WTC11 (cell line): ENCODE measurements around the gene STPG3. TPM values are rescaled to one million over a fixed set of nuclear protein-coding genes. Genes with fewer than 3 reads are reported as not detected.

Source experiments
- ATAC-seq: fragments of 200-7000 bp; cut with Tn5 transposase; 2 replicates; pipeline ENCODE4 v1.10.0; 2021; ENCODE audit warnings: mild to moderate bottlenecking, moderate library complexity
- CTCF ChIA-PET: fragments of 300-600 bp; sonication (Branson Sonifier 250); formaldehyde crosslinking; loops from one replicate; lab custom pipeline; 2021; ENCODE audit warnings: antibody characterized with exemption; lab: Charles Lee
- POLR2A ChIA-PET: fragments of 350-600 bp; sonication (Branson Sonifier 250); formaldehyde crosslinking; loops from one replicate; lab custom pipeline; 2021; ENCODE audit warnings: antibody characterized with exemption; lab: Charles Lee
- DNase-seq: peaks from one replicate; pipeline ENCODE4 v3.0.0; 2021; ENCODE audit warnings: low spot score
- H3K27ac Mint-ChIP-seq: 2 replicates; pipeline ENCODE4 v1.8.0; 2021; ENCODE audit warnings: mixed read lengths
- H3K27me3 Mint-ChIP-seq: 2 replicates; pipeline ENCODE4 v1.8.0; 2021; ENCODE audit warnings: low read depth, mild to moderate bottlenecking, moderate library complexity, mixed read lengths
- H3K36me3 Mint-ChIP-seq: 2 replicates; pipeline ENCODE4 v1.8.0; 2021; ENCODE audit warnings: mixed read lengths
- H3K4me1 Mint-ChIP-seq: 2 replicates; pipeline ENCODE4 v1.8.0; 2022; ENCODE audit warnings: mixed read lengths
- H3K4me3 Mint-ChIP-seq: 2 replicates; pipeline ENCODE4 v1.8.0; 2021; ENCODE audit warnings: mild to moderate bottlenecking, moderate library complexity, mixed read lengths
- H3K9me3 Mint-ChIP-seq: 2 replicates; pipeline ENCODE4 v1.8.0; 2021; ENCODE audit warnings: mixed read lengths
- ATF1 ChIP-seq: sonication (generic); formaldehyde crosslinking; IDR thresholded peaks from 2 replicates; pipeline ENCODE4 v1.8.1; 2023; ENCODE audit warnings: mild to moderate bottlenecking, moderate library complexity, missing genetic modification reagents
- CREM ChIP-seq: sonication (generic); formaldehyde crosslinking; IDR thresholded peaks from 2 replicates; pipeline ENCODE4 v1.8.1; 2022; ENCODE audit warnings: mild to moderate bottlenecking, missing genetic modification reagents, moderate library complexity
- ETV6 ChIP-seq: sonication (generic); formaldehyde crosslinking; IDR thresholded peaks from 2 replicates; pipeline ENCODE4 v1.8.1; 2022; ENCODE audit warnings: mild to moderate bottlenecking, missing genetic modification reagents
- IRF2 ChIP-seq: sonication (generic); formaldehyde crosslinking; IDR thresholded peaks from 2 replicates; pipeline ENCODE4 v1.8.0; 2022; ENCODE audit warnings: low read depth, missing genetic modification reagents, borderline replicate concordance
- MYBL2 ChIP-seq: sonication (generic); formaldehyde crosslinking; IDR thresholded peaks from 2 replicates; pipeline ENCODE4 v1.8.1; 2023; ENCODE audit warnings: mild to moderate bottlenecking, moderate library complexity, missing genetic modification reagents
- RELA ChIP-seq: sonication (generic); formaldehyde crosslinking; IDR thresholded peaks from 2 replicates; pipeline ENCODE4 v1.8.1; 2022; ENCODE audit warnings: missing genetic modification reagents, mild to moderate bottlenecking, borderline replicate concordance
- SMAD3 ChIP-seq: sonication (generic); formaldehyde crosslinking; IDR thresholded peaks from 2 replicates; pipeline ENCODE4 v1.8.0; 2022; ENCODE audit warnings: missing genetic modification reagents, mild to moderate bottlenecking, borderline replicate concordance
- ZBTB21 ChIP-seq: sonication (generic); formaldehyde crosslinking; IDR thresholded peaks from 2 replicates; pipeline ENCODE4 v1.8.1; 2023; ENCODE audit warnings: mild to moderate bottlenecking, missing genetic modification reagents, borderline replicate concordance
- ZNF121 ChIP-seq: sonication (generic); formaldehyde crosslinking; IDR thresholded peaks from 2 replicates; pipeline ENCODE4 v1.8.0; 2023; ENCODE audit warnings: missing genetic modification reagents
- ZNF219 ChIP-seq: sonication (generic); formaldehyde crosslinking; IDR thresholded peaks from 2 replicates; pipeline ENCODE4 v1.8.0; 2023; ENCODE audit warnings: missing genetic modification reagents, mild to moderate bottlenecking, borderline replicate concordance
- ZNF232 ChIP-seq: sonication (generic); formaldehyde crosslinking; IDR thresholded peaks from 2 replicates; pipeline ENCODE4 v1.8.0; 2022; ENCODE audit warnings: mild to moderate bottlenecking, missing genetic modification reagents
- total RNA-seq: library from RNA; stranded (reverse); gene quantifications from 3 replicates; pipeline ENCODE4 v1.2.3, GENCODE V29; 2021
- TF ChIP-seq, protein P1 (sequence below): sonication (generic); formaldehyde crosslinking; IDR thresholded peaks from 2 replicates; pipeline ENCODE4 v1.8.1; 2023; ENCODE audit warnings: mild to moderate bottlenecking, missing genetic modification reagents, moderate library complexity
- TF ChIP-seq, protein P2 (sequence below): sonication (generic); formaldehyde crosslinking; IDR thresholded peaks from 2 replicates; pipeline ENCODE4 v1.8.1; 2023; ENCODE audit warnings: mild to moderate bottlenecking, missing genetic modification reagents, moderate library complexity
- TF ChIP-seq, protein P3 (sequence below): sonication (generic); formaldehyde crosslinking; IDR thresholded peaks from 2 replicates; pipeline ENCODE4 v1.8.1; 2023; ENCODE audit warnings: mild to moderate bottlenecking, moderate library complexity, missing genetic modification reagents
- TF ChIP-seq, protein P4 (sequence below): sonication (generic); formaldehyde crosslinking; IDR thresholded peaks from 2 replicates; pipeline ENCODE4 v1.8.0; 2023; ENCODE audit warnings: mild to moderate bottlenecking, missing genetic modification reagents
- TF ChIP-seq, protein P5 (sequence below): sonication (generic); formaldehyde crosslinking; IDR thresholded peaks from 2 replicates; pipeline ENCODE4 v1.8.1; 2022; ENCODE audit warnings: mild to moderate bottlenecking, missing genetic modification reagents, moderate library complexity, borderline replicate concordance
- TF ChIP-seq, protein P6 (sequence below): sonication (generic); formaldehyde crosslinking; IDR thresholded peaks from 2 replicates; pipeline ENCODE4 v1.8.0; 2023; ENCODE audit warnings: missing genetic modification reagents
- TF ChIP-seq, protein P7 (sequence below): sonication (generic); formaldehyde crosslinking; IDR thresholded peaks from 2 replicates; pipeline ENCODE4 v1.8.1; 2022; ENCODE audit warnings: low read depth, missing genetic modification reagents, borderline replicate concordance

The STPG3 gene
- total RNA-seq, 1 experiment from 2014 or later, result 0.26 TPM

DNA sequence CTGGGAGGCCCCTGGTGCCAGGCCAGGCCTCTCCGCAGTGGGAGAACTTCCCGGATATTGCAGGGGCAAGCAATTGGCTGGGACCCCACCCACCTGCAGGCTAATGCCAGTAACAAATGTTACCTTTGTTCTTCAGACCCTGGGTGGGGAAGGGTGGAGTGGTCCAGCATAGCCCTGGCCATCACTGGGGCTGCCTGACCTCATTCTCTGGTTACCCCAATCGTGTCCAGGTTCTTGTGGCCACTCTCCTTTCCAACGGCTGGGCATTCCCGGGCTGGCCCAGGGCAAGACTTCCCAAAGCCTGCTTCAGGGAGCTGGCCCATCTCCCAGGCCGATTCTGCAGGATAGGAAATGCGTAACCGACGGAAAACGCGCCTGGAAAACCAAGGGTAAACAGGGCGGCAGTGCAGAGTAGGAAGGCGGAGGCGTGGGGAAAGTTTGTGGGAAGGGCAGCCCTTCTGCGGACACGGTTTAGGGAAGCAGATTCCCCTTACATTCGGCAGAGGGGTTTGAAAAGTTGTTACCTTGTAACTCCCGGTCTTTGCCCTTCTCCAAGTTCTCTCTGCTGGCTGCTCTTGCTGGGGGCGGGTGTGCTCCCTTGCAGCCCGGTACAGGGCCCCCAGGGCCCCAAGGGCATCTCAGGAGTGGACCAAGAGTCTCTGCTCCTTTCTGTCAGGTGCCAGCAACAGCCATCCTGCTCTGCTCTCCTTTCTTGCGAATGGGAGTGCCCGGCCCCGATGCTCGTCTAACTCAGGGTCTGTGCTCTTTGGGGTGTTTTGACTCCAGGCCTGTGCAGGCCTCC lies 47.5 kb downstream of the STPG3 start (continued):
- TF ChIP-seq, protein P1, sequence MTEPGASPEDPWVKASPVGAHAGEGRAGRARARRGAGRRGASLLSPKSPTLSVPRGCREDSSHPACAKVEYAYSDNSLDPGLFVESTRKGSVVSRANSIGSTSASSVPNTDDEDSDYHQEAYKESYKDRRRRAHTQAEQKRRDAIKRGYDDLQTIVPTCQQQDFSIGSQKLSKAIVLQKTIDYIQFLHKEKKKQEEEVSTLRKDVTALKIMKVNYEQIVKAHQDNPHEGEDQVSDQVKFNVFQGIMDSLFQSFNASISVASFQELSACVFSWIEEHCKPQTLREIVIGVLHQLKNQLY (CRISPR knock-in tag), result no peak
- TF ChIP-seq, protein P2, sequence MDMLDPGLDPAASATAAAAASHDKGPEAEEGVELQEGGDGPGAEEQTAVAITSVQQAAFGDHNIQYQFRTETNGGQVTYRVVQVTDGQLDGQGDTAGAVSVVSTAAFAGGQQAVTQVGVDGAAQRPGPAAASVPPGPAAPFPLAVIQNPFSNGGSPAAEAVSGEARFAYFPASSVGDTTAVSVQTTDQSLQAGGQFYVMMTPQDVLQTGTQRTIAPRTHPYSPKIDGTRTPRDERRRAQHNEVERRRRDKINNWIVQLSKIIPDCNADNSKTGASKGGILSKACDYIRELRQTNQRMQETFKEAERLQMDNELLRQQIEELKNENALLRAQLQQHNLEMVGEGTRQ (CRISPR knock-in tag), result no peak
- no peak for TF ChIP-seq CREM (CRISPR knock-in tag)
- TF ChIP-seq SMAD3, result no peak

DNA sequence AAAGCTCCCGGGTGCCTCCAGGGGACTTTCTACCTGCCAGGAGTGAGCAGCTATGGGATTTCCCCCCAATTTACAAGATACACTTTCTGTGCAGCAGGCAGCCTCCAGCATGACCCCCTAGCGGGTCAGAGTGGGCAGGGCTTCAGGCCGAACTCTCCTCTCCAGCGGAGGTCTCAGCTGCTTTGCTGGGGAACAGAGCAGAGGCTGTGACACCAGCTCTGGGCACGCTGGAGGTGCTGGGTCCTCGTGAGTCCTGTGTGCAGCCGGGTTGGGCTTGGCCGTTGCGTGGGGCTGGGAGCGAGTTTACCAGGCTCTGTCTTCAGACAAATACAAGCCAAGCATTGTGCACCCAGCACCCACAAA lies 48.1 kb downstream of the STPG3 start:
- peaks cover 2% of the 10 kb centered on the region; the same call in 1 of the 2 replicates for H3K36me3 Mint-ChIP-seq
- 0 out of 2 replicates have a peak, but pooled peaks have one; percentile 1 for ATAC-seq
- TF ChIP-seq, protein P3, sequence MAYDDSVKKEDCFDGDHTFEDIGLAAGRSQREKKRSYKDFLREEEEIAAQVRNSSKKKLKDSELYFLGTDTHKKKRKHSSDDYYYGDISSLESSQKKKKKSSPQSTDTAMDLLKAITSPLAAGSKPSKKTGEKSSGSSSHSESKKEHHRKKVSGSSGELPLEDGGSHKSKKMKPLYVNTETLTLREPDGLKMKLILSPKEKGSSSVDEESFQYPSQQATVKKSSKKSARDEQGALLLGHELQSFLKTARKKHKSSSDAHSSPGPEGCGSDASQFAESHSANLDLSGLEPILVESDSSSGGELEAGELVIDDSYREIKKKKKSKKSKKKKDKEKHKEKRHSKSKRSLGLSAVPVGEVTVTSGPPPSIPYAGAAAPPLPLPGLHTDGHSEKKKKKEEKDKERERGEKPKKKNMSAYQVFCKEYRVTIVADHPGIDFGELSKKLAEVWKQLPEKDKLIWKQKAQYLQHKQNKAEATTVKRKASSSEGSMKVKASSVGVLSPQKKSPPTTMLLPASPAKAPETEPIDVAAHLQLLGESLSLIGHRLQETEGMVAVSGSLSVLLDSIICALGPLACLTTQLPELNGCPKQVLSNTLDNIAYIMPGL (CRISPR knock-in tag), result no peak
- TF ChIP-seq, protein P4, sequence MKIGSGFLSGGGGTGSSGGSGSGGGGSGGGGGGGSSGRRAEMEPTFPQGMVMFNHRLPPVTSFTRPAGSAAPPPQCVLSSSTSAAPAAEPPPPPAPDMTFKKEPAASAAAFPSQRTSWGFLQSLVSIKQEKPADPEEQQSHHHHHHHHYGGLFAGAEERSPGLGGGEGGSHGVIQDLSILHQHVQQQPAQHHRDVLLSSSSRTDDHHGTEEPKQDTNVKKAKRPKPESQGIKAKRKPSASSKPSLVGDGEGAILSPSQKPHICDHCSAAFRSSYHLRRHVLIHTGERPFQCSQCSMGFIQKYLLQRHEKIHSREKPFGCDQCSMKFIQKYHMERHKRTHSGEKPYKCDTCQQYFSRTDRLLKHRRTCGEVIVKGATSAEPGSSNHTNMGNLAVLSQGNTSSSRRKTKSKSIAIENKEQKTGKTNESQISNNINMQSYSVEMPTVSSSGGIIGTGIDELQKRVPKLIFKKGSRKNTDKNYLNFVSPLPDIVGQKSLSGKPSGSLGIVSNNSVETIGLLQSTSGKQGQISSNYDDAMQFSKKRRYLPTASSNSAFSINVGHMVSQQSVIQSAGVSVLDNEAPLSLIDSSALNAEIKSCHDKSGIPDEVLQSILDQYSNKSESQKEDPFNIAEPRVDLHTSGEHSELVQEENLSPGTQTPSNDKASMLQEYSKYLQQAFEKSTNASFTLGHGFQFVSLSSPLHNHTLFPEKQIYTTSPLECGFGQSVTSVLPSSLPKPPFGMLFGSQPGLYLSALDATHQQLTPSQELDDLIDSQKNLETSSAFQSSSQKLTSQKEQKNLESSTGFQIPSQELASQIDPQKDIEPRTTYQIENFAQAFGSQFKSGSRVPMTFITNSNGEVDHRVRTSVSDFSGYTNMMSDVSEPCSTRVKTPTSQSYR (CRISPR knock-in tag), result 0 out of 2 replicates have a peak, but pooled peaks have one; percentile 43
- peak overlapping the region; percentile 94 for H3K4me3 Mint-ChIP-seq
- peak; percentile 59 for DNase-seq
- H3K27me3 Mint-ChIP-seq, result peaks cover 40% of the 10 kb centered on the region
- ChIA-PET POLR2A (interaction anchor here (1.0 kb wide), 1 partner anchor 58 kb away, joined by 3 read pairs; the partner anchor contains the start of gene TUBB4B), CTCF (interaction anchor here (0.9 to 3.8 kb wide), 7 partner anchors 8 to 162 kb away, joined by 3 to 22 read pairs (median 4); partner anchors contain the start of genes ENTPD8, EXD3 and NOXA1)
- peaks cover 46% of the 10 kb centered on the region for H3K4me1 Mint-ChIP-seq
- H3K9me3 Mint-ChIP-seq, result peaks cover 4% of the 10 kb centered on the region
- H3K27ac Mint-ChIP-seq, result peak overlapping the region; percentile 70

DNA sequence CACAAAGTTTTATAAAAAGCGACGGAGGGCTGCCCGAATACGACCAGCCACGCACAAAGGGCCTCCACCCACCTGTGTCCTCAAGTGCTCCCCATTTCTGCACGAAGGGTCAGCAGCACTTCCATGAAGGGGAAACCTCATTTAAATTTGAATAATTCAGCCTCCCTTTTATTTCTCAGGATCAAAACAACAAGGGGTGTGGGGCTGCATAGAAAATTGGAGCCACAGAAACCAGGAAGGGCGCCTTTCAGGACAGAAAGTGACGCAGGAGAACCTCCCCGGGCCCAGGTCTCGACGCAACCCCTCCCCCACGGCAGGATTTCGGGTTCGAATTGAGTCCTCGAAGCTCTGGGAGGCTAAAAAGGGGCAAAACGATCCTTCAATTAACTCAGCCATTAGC lies 48.9 kb downstream of the STPG3 start:
- CTCF ChIA-PET, result interaction anchor here (0.6 to 8.6 kb wide), 5 partner anchors 13 to 330 kb away, joined by 3 to 172 read pairs (median 8); partner anchors contain the start of genes TOR4A and UAP1L1
- H3K27ac Mint-ChIP-seq, result peak overlapping the region; percentile 97
- H3K4me3 Mint-ChIP-seq, result peak overlapping the region; percentile 94
- no peaks in the 10 kb centered on the region for H3K36me3 Mint-ChIP-seq
- DNase-seq (peak; percentile 52), ATAC-seq (no peak)
- no peaks in the 10 kb centered on the region for H3K9me3 Mint-ChIP-seq
- H3K27me3 Mint-ChIP-seq, result peaks cover 32% of the 10 kb centered on the region
- POLR2A ChIA-PET, result interaction anchor here (0.6 kb wide), 1 partner anchor 451 kb away, joined by 3 read pairs; no protein-coding TSS in a partner anchor
- H3K4me1 Mint-ChIP-seq, result peaks cover 45% of the 10 kb centered on the region
- TF ChIP-seq, protein P5, sequence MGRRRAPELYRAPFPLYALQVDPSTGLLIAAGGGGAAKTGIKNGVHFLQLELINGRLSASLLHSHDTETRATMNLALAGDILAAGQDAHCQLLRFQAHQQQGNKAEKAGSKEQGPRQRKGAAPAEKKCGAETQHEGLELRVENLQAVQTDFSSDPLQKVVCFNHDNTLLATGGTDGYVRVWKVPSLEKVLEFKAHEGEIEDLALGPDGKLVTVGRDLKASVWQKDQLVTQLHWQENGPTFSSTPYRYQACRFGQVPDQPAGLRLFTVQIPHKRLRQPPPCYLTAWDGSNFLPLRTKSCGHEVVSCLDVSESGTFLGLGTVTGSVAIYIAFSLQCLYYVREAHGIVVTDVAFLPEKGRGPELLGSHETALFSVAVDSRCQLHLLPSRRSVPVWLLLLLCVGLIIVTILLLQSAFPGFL (CRISPR knock-in tag), result no peak
- TF ChIP-seq ZNF232 (CRISPR knock-in tag), result no peak
- TF ChIP-seq IRF2 (CRISPR knock-in tag), result no peak
- no peak for TF ChIP-seq ATF1
- no peak for TF ChIP-seq ZNF121 (CRISPR knock-in tag)
- no peak for TF ChIP-seq ETV6 (CRISPR knock-in tag)
- TF ChIP-seq ZBTB21, result no peak
- TF ChIP-seq, protein P6, sequence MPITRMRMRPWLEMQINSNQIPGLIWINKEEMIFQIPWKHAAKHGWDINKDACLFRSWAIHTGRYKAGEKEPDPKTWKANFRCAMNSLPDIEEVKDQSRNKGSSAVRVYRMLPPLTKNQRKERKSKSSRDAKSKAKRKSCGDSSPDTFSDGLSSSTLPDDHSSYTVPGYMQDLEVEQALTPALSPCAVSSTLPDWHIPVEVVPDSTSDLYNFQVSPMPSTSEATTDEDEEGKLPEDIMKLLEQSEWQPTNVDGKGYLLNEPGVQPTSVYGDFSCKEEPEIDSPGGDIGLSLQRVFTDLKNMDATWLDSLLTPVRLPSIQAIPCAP (CRISPR knock-in tag), result no peak
- TF ChIP-seq RELA, result no peak
- TF ChIP-seq MYBL2 (CRISPR knock-in tag), result no peak
- TF ChIP-seq, protein P7, sequence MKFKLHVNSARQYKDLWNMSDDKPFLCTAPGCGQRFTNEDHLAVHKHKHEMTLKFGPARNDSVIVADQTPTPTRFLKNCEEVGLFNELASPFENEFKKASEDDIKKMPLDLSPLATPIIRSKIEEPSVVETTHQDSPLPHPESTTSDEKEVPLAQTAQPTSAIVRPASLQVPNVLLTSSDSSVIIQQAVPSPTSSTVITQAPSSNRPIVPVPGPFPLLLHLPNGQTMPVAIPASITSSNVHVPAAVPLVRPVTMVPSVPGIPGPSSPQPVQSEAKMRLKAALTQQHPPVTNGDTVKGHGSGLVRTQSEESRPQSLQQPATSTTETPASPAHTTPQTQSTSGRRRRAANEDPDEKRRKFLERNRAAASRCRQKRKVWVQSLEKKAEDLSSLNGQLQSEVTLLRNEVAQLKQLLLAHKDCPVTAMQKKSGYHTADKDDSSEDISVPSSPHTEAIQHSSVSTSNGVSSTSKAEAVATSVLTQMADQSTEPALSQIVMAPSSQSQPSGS (CRISPR knock-in tag), result no peak
- TF ChIP-seq ZNF219 (CRISPR knock-in tag), result no peak
- TF ChIP-seq, protein P4 (CRISPR knock-in tag), result no peak
